Measurements from ENCODE around the gene OLFML1.

- no peak for TF ChIP-seq CTCF (IDR thresholded peaks at IDR 0.05; ENCODE audit: insufficient read depth, low read length, poor library complexity, severe bottlenecking)
- TF ChIP-seq EZH2phosphoT487 (conservative IDR thresholded peaks at IDR 0.05; ENCODE audit: low read length): no peak
Measured at GRCh38 chr11:7530013-7530640, 44.8 kb downstream of the OLFML1 start.
